ENCODE results near the gene SORBS1. TPM values are rescaled to one million over a fixed set of nuclear protein-coding genes. Genes with fewer than 3 reads are reported as not detected.
A peak's percentile ranks its signal among the peaks of the same experiment; 100 is the strongest.

The SORBS1 gene
- total and polyA plus RNA-seq, 2 of the 13 experiments (the other 11 are each of a cell fraction or from before 2014, with no cell fraction given) = 16.8 to 39.8 TPM

- Histone ChIP-seq H2AFZ (ENCODE audit: low read length) (no peak overlapping the region), H4K20me1 (ENCODE audit: insufficient read depth, low read length) (no peaks in the 10 kb centered on the region), H3K4me3 (replicated peaks in 1 of 3; ENCODE audit: insufficient read depth in 1 of 3, low read depth in 2 of 3, low read length in 3 of 3) (no peak overlapping the region), H3K9ac (ENCODE audit: insufficient read depth, low read depth, low read length) (no peak overlapping the region), H3K27me3 (ENCODE audit: control insufficient read depth in 1 of 2, insufficient read depth in 2 of 2, low read length in 2 of 2) (no peaks in the 10 kb centered on the region; a peak in 1 of 5 replicates), H3K4me1 (ENCODE audit: insufficient read depth, low read length) (peaks cover 48% of the 10 kb centered on the region), H3K36me3 (replicated peaks in 1 of 2; ENCODE audit: control insufficient read depth in 1 of 2, insufficient read depth in 2 of 2, low read length in 2 of 2) (peaks cover 6% of the 10 kb centered on the region in 2 experiments; a peak in 4 of 5 replicates), H3K9me3 (ENCODE audit: low read length) (no peaks in the 10 kb centered on the region), H3K79me2 (ENCODE audit: insufficient read depth, low read length) (no peaks in the 10 kb centered on the region), H3K27ac (ENCODE audit: extremely low read length, insufficient read depth, low read length) (no peak overlapping the region), H3K4me2 (ENCODE audit: low read depth, low read length) (peak overlapping the region; percentile 63)
- intact Hi-C loops (cut with micrococcal nuclease; ENCODE audit: unreplicated experiment) (loop anchor here (1.0 to 10.0 kb wide), 6 partner anchors 39 to 466 kb away; partner anchors contain the start of gene SORBS1), in situ Hi-C loops (cut with HindIII; ENCODE audit: extremely low pct_ligation_motif_present, low pct_unique_long_range_greater_than_20kb) (loop anchor here (5.0 to 25.0 kb wide), 3 partner anchors 169 to 464 kb away; no protein-coding TSS in a partner anchor)
- ChIA-PET POLR2A (no interaction called here), CTCF (ENCODE audit: low intra/inter-chr PET ratio, low total read pairs) (interaction anchor here (1.5 to 4.0 kb wide), 4 partner anchors 134 to 227 kb away, joined by 7 to 96 read pairs (median 14); no protein-coding TSS in a partner anchor)
- ATAC-seq (peak; percentile 88), FAIRE-seq (peak; percentile 98), DNase-seq (ENCODE audit: low spot score) (peak; percentile 84)
- 27% methylated on average over 5 of the region's 6 CpGs for WGBS (ENCODE audit: low lambda C conversion rate)
- no TSS peak for BruUV-seq (replicated peaks)
- TF ChIP-seq ZNF839 (CRISPR knock-in tag; IDR thresholded peaks at IDR 0.05; ENCODE audit: borderline replicate concordance) = no peak
- TF ChIP-seq ZSCAN29 (CRISPR knock-in tag; conservative IDR thresholded peaks at IDR 0.05) = no peak
- TF ChIP-seq SMC3 (IDR thresholded peaks at IDR 0.05; ENCODE audit: low read length) = peak; percentile 99
- TF ChIP-seq MXI1 (IDR thresholded peaks at IDR 0.05; ENCODE audit: borderline replicate concordance, low read depth, low read length) = peak; percentile 25; the same call in 1 of the 3 replicates
- TF ChIP-seq SAFB2 (CRISPR knock-in tag; IDR thresholded peaks at IDR 0.05; ENCODE audit: borderline replicate concordance, low read depth) = no peak
- 0 out of 2 replicates have a peak, but pooled peaks have one; percentile 31 for TF ChIP-seq KAT8 (CRISPR knock-in tag; IDR thresholded peaks at IDR 0.05)
- TF ChIP-seq RARA (CRISPR knock-in tag; IDR thresholded peaks at IDR 0.05) = peak; percentile 17; the same call in 1 of the 2 replicates
- 0 out of 2 replicates have a peak, but pooled peaks have one; percentile 30 for TF ChIP-seq FOXK1 (CRISPR knock-in tag; IDR thresholded peaks at IDR 0.05; ENCODE audit: borderline replicate concordance, low read depth)
- peak; percentile 65 for TF ChIP-seq ZNF331 (CRISPR knock-in tag; IDR thresholded peaks at IDR 0.05)
- no peak for TF ChIP-seq GPBP1L1 (CRISPR knock-in tag; IDR thresholded peaks at IDR 0.05)
- TF ChIP-seq ZFP91 (CRISPR knock-in tag; IDR thresholded peaks at IDR 0.05; ENCODE audit: borderline replicate concordance) = no peak
- TF ChIP-seq GMEB2 (CRISPR knock-in tag; IDR thresholded peaks at IDR 0.05; ENCODE audit: low read depth) = no peak
- TF ChIP-seq ZBTB38 (CRISPR knock-in tag; IDR thresholded peaks at IDR 0.05) = 0 out of 2 replicates have a peak, but pooled peaks have one; percentile 40
- no peak; the same call in 1 of the 2 replicates for TF ChIP-seq ZNF652 (CRISPR knock-in tag; IDR thresholded peaks at IDR 0.05; ENCODE audit: borderline replicate concordance, low read depth)
- peak; percentile 73; the same call in 1 of the 2 replicates for TF ChIP-seq IRF2 (CRISPR knock-in tag; IDR thresholded peaks at IDR 0.05)
- no peak for TF ChIP-seq TBX2 (CRISPR knock-in tag; IDR thresholded peaks at IDR 0.05; ENCODE audit: borderline replicate concordance)
These were observed 40.0 kb upstream of the SORBS1 start for GRCh38 chr10:95601116-95601719.
